ENCODE results near the gene CST9L. TPM values are rescaled to one million over a fixed set of nuclear protein-coding genes. Genes with fewer than 3 reads are reported as not detected.
"Not testable (repeated sequence)": the region's sequence is repeated elsewhere in the genome, so short reads cannot be mapped to it uniquely, and the experiment has no call there.

The CST9L gene
- total RNA-seq, 1 donor from 2014 or later, result not detected

- ATAC-seq (peak in 1 of 2 donors; percentile 38), DNase-seq (no peak)
- no peak for TF ChIP-seq CTCF (IDR thresholded peaks at IDR 0.05)
- H3K9me3 ChIP-seq, result no peaks in the 10 kb centered on the region
- H3K4me3 ChIP-seq, result no peak overlapping the region
- H3K4me1 ChIP-seq, result no peaks in the 10 kb centered on the region
- intact Hi-C loops (cut with DNase I), result no loop called here
- no peaks in the 10 kb centered on the region for H3K36me3 ChIP-seq
- H3K27me3 ChIP-seq (ENCODE audit: low read depth), result no peaks in the 10 kb centered on the region
- H3K27ac ChIP-seq, result no peak overlapping the region
These were observed 17.8 kb upstream of the CST9L start for GRCh38 chr20:23585808-23586734.

- H3K9me3 ChIP-seq, result no peaks in the 10 kb centered on the region
- peak in 1 of 2 donors; percentile 13 for ATAC-seq
- intact Hi-C loops (cut with DNase I), result no loop called here
These were observed 17.1 kb upstream of the CST9L start for GRCh38 chr20:23585449-23585807.

GRCh38 chr20:23584434-23585199 lies 16.3 kb upstream of the CST9L start:
- no peak for ATAC-seq
- no peaks in the 10 kb centered on the region for H3K36me3 ChIP-seq
- intact Hi-C loops (cut with DNase I), result no loop called here
- no peak for TF ChIP-seq CTCF (IDR thresholded peaks at IDR 0.05)
- no peak overlapping the region for H3K27ac ChIP-seq
- no peaks in the 10 kb centered on the region for H3K4me1 ChIP-seq
- no peaks in the 10 kb centered on the region for H3K27me3 ChIP-seq (ENCODE audit: low read depth)
- DNase-seq, result no peak
- H3K9me3 ChIP-seq, result no peaks in the 10 kb centered on the region
- no peak overlapping the region for H3K4me3 ChIP-seq

More at GRCh38 chr20:23585449-23585807, 17.1 kb upstream of the CST9L start:
- Histone ChIP-seq H3K27me3 (ENCODE audit: low read depth) (no peaks in the 10 kb centered on the region), H3K4me1 (no peaks in the 10 kb centered on the region), H3K36me3 (no peaks in the 10 kb centered on the region), H3K4me3 (no peak overlapping the region), H3K27ac (no peak overlapping the region)
- no peak for DNase-seq
- no peak for TF ChIP-seq CTCF (IDR thresholded peaks at IDR 0.05)

GRCh38 chr20:23583526-23583925 lies 15.2 kb upstream of the CST9L start:
- no peak overlapping the region for H3K4me3 ChIP-seq
- no peak for DNase-seq
- no peaks in the 10 kb centered on the region for H3K27me3 ChIP-seq (ENCODE audit: low read depth)
- intact Hi-C loops (cut with DNase I), result no loop called here
- no peaks in the 10 kb centered on the region for H3K9me3 ChIP-seq
- ATAC-seq, result no peak
- no peak for TF ChIP-seq CTCF (IDR thresholded peaks at IDR 0.05)
- no peaks in the 10 kb centered on the region for H3K36me3 ChIP-seq
- no peak overlapping the region for H3K27ac ChIP-seq
- H3K4me1 ChIP-seq, result no peaks in the 10 kb centered on the region

GRCh38 chr20:23582293-23582692 lies 14.0 kb upstream of the CST9L start:
- no peaks in the 10 kb centered on the region for H3K36me3 ChIP-seq
- no peaks in the 10 kb centered on the region for H3K9me3 ChIP-seq
- H3K4me3 ChIP-seq, result no peak overlapping the region
- ATAC-seq, result no peak
- no peaks in the 10 kb centered on the region for H3K4me1 ChIP-seq
- intact Hi-C loops (cut with DNase I), result no loop called here
- H3K27ac ChIP-seq, result no peak overlapping the region
- no peak for TF ChIP-seq CTCF (IDR thresholded peaks at IDR 0.05)
- DNase-seq, result no peak
- no peaks in the 10 kb centered on the region for H3K27me3 ChIP-seq (ENCODE audit: low read depth)

GRCh38 chr20:23581833-23582232 lies 13.5 kb upstream of the CST9L start:
- H3K36me3 ChIP-seq; H3K9me3 ChIP-seq; DNase-seq; H3K27ac ChIP-seq; ATAC-seq; H3K4me3 ChIP-seq; intact Hi-C loops (cut with DNase I); H3K27me3 ChIP-seq (ENCODE audit: low read depth); H3K4me1 ChIP-seq: not testable (repeated sequence)

Data from lower lobe of right lung (tissue), 2 donors.